ENCODE measurements around the gene CDH22. TPM values are rescaled to one million over a fixed set of nuclear protein-coding genes. Genes with fewer than 3 reads are reported as not detected.

CDH22 gene
- total RNA-seq, 1 experiment from 2014 or later, result not detected

- Mint-ChIP-seq H3K27me3 (ENCODE audit: insufficient read depth, unreplicated experiment) (peaks cover 16% of the 10 kb centered on the region), H3K4me1 (ENCODE audit: insufficient read depth, unreplicated experiment) (peaks cover 17% of the 10 kb centered on the region), H3K36me3 (ENCODE audit: insufficient read depth, unreplicated experiment) (no peaks in the 10 kb centered on the region), H3K27ac (ENCODE audit: low read depth, unreplicated experiment) (no peak overlapping the region), H3K4me3 (ENCODE audit: unreplicated experiment) (no peak overlapping the region), H3K9me3 (ENCODE audit: unreplicated experiment) (no peaks in the 10 kb centered on the region)
- BruUV-seq (replicated peaks), result no TSS peak
- intact Hi-C loops (cut with micrococcal nuclease), result no loop called here
- DNase-seq (ENCODE audit: unreplicated experiment), result no peak
- CTCF ChIA-PET, result interaction anchor here (0.5 to 5.2 kb wide), 4 partner anchors 19 to 247 kb away, joined by 3 to 26 read pairs (median 4); no protein-coding TSS in a partner anchor
- POLR2A ChIA-PET, result no interaction called here
- no peak for TF ChIP-seq CTCF (IDR thresholded peaks at IDR 0.05; ENCODE audit: unreplicated experiment)
Observed at GRCh38 chr20:46330072-46330763, 21.9 kb upstream of the CDH22 start.

- intact Hi-C loops (cut with micrococcal nuclease), result loop anchor here (10.0 kb wide), 1 partner anchor 304 kb away; the partner anchor contains the start of gene SLC12A5
- CTCF ChIA-PET, result interaction anchor here (0.7 to 1.1 kb wide), 2 partner anchors 23 to 197 kb away, joined by 3 to 10 read pairs; no protein-coding TSS in a partner anchor
Observed at GRCh38 chr20:46328200-46328882, 20.0 kb upstream of the CDH22 start.

GRCh38 chr20:46327557-46327956, 19.3 kb upstream of the CDH22 start:
- no peak overlapping the region for H3K4me3 Mint-ChIP-seq (ENCODE audit: unreplicated experiment)
- no peaks in the 10 kb centered on the region for H3K36me3 Mint-ChIP-seq (ENCODE audit: insufficient read depth, unreplicated experiment)
- DNase-seq (ENCODE audit: unreplicated experiment), result no peak
- POLR2A ChIA-PET, result no interaction called here
- no peak overlapping the region for H3K27ac Mint-ChIP-seq (ENCODE audit: low read depth, unreplicated experiment)
- no peak for TF ChIP-seq CTCF (IDR thresholded peaks at IDR 0.05; ENCODE audit: unreplicated experiment)
- no peaks in the 10 kb centered on the region for H3K9me3 Mint-ChIP-seq (ENCODE audit: unreplicated experiment)
- intact Hi-C loops (cut with micrococcal nuclease), result loop anchor here (10.0 kb wide), 1 partner anchor 303 kb away; the partner anchor contains the start of gene SLC12A5
- no TSS peak for BruUV-seq (replicated peaks)
- CTCF ChIA-PET, result interaction anchor here (1.1 to 2.3 kb wide), 3 partner anchors 21 to 77 kb away, joined by 3 to 10 read pairs (median 9); no protein-coding TSS in a partner anchor
- H3K27me3 Mint-ChIP-seq (ENCODE audit: insufficient read depth, unreplicated experiment), result peaks cover 21% of the 10 kb centered on the region
- peaks cover 11% of the 10 kb centered on the region for H3K4me1 Mint-ChIP-seq (ENCODE audit: insufficient read depth, unreplicated experiment)

More at GRCh38 chr20:46328200-46328882, 20.0 kb upstream of the CDH22 start:
- no peaks in the 10 kb centered on the region for H3K9me3 Mint-ChIP-seq (ENCODE audit: unreplicated experiment)
- H3K27me3 Mint-ChIP-seq (ENCODE audit: insufficient read depth, unreplicated experiment), result peaks cover 13% of the 10 kb centered on the region
- peaks cover 17% of the 10 kb centered on the region for H3K4me1 Mint-ChIP-seq (ENCODE audit: insufficient read depth, unreplicated experiment)
- no peak for TF ChIP-seq CTCF (IDR thresholded peaks at IDR 0.05; ENCODE audit: unreplicated experiment)
- POLR2A ChIA-PET, result no interaction called here
- H3K36me3 Mint-ChIP-seq (ENCODE audit: insufficient read depth, unreplicated experiment), result no peaks in the 10 kb centered on the region
- no peak overlapping the region for H3K27ac Mint-ChIP-seq (ENCODE audit: low read depth, unreplicated experiment)
- no peak overlapping the region for H3K4me3 Mint-ChIP-seq (ENCODE audit: unreplicated experiment)
- DNase-seq (ENCODE audit: unreplicated experiment), result no peak
- BruUV-seq (replicated peaks), result no TSS peak

GRCh38 chr20:46325789-46326188, 17.5 kb upstream of the CDH22 start:
- Mint-ChIP-seq H3K4me3 (ENCODE audit: unreplicated experiment) (no peak overlapping the region), H3K36me3 (ENCODE audit: insufficient read depth, unreplicated experiment) (no peaks in the 10 kb centered on the region), H3K4me1 (ENCODE audit: insufficient read depth, unreplicated experiment) (peaks cover 5% of the 10 kb centered on the region), H3K9me3 (ENCODE audit: unreplicated experiment) (no peaks in the 10 kb centered on the region), H3K27me3 (ENCODE audit: insufficient read depth, unreplicated experiment) (peaks cover 39% of the 10 kb centered on the region), H3K27ac (ENCODE audit: low read depth, unreplicated experiment) (no peak overlapping the region)
- BruUV-seq (replicated peaks), result no TSS peak
- no peak for TF ChIP-seq CTCF (IDR thresholded peaks at IDR 0.05; ENCODE audit: unreplicated experiment)
- CTCF ChIA-PET, result interaction anchor here (0.5 to 2.3 kb wide), 6 partner anchors 21 to 193 kb away, joined by 3 to 10 read pairs (median 6); no protein-coding TSS in a partner anchor
- intact Hi-C loops (cut with micrococcal nuclease), result loop anchor here (1.0 to 10.0 kb wide), 2 partner anchors 193 to 301 kb away; partner anchors contain the start of gene SLC12A5
- no peak for DNase-seq (ENCODE audit: unreplicated experiment)
- POLR2A ChIA-PET, result no interaction called here
